ENCODE results near the gene MAGI2. TPM values are rescaled to one million over a fixed set of nuclear protein-coding genes. Genes with fewer than 3 reads are reported as not detected.

The MAGI2 gene
- total RNA-seq, 1 donor from 2014 or later: 0.38 TPM

- DNase-seq (no peak), ATAC-seq (ENCODE audit: low read depth) (no peak)
- TF ChIP-seq, protein P1, sequence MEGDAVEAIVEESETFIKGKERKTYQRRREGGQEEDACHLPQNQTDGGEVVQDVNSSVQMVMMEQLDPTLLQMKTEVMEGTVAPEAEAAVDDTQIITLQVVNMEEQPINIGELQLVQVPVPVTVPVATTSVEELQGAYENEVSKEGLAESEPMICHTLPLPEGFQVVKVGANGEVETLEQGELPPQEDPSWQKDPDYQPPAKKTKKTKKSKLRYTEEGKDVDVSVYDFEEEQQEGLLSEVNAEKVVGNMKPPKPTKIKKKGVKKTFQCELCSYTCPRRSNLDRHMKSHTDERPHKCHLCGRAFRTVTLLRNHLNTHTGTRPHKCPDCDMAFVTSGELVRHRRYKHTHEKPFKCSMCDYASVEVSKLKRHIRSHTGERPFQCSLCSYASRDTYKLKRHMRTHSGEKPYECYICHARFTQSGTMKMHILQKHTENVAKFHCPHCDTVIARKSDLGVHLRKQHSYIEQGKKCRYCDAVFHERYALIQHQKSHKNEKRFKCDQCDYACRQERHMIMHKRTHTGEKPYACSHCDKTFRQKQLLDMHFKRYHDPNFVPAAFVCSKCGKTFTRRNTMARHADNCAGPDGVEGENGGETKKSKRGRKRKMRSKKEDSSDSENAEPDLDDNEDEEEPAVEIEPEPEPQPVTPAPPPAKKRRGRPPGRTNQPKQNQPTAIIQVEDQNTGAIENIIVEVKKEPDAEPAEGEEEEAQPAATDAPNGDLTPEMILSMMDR (IDR thresholded peaks at IDR 0.05): no peak
- H3K27me3 Mint-ChIP-seq: no peaks in the 10 kb centered on the region
- ChIA-PET POLR2A (no interaction called here), CTCF (no interaction called here)
- intact Hi-C loops (cut with micrococcal nuclease): no loop called here
- H3K36me3 Mint-ChIP-seq (ENCODE audit: low read depth): no peaks in the 10 kb centered on the region
- H3K27ac Mint-ChIP-seq: no peak overlapping the region
- H3K9me3 Mint-ChIP-seq: no peaks in the 10 kb centered on the region
- no peak overlapping the region for H3K4me3 Mint-ChIP-seq
- H3K4me1 Mint-ChIP-seq: no peaks in the 10 kb centered on the region
Measured at GRCh38 chr7:78198756-78199155, 1254.7 kb downstream of the MAGI2 start.

DNA sequence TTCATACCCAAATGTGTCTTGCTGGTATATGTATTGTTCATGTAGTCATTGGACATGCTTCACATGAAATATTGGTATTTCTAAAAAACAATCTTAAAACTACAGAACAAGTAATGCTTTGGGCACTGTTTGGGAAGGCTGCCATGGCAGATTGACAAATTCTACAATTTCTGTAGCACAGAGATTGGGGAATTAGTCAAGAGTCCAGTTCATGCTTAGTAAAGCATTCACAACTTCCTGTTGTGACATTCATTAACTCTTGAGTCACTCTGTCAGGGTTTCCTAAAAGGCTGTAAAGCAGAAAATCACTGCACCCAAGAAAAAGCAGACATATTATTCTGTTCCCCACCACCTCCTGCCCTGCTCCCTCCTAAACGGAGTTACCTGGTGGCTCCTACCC, 1256.0 kb downstream of the MAGI2 start:
- CTCF ChIA-PET: no interaction called here
- DNase-seq (no peak), ATAC-seq (ENCODE audit: low read depth) (no peak)
- H3K27ac Mint-ChIP-seq: no peak overlapping the region
- intact Hi-C loops (cut with micrococcal nuclease): no loop called here
- H3K36me3 Mint-ChIP-seq (ENCODE audit: low read depth): no peaks in the 10 kb centered on the region
- TF ChIP-seq, protein P1 (IDR thresholded peaks at IDR 0.05): no peak
- no peaks in the 10 kb centered on the region for H3K4me1 Mint-ChIP-seq
- H3K9me3 Mint-ChIP-seq: no peaks in the 10 kb centered on the region
- H3K27me3 Mint-ChIP-seq: no peaks in the 10 kb centered on the region
- POLR2A ChIA-PET: no interaction called here
- H3K4me3 Mint-ChIP-seq: no peak overlapping the region

GRCh38 chr7:78195281-78195680, 1258.2 kb downstream of the MAGI2 start:
- POLR2A ChIA-PET: no interaction called here
- H3K4me1 Mint-ChIP-seq: no peaks in the 10 kb centered on the region
- CTCF ChIA-PET: no interaction called here
- DNase-seq (no peak), ATAC-seq (ENCODE audit: low read depth) (no peak)
- no peak overlapping the region for H3K4me3 Mint-ChIP-seq
- intact Hi-C loops (cut with micrococcal nuclease): no loop called here
- TF ChIP-seq, protein P1 (IDR thresholded peaks at IDR 0.05): no peak
- peaks cover 10% of the 10 kb centered on the region for H3K27me3 Mint-ChIP-seq
- H3K9me3 Mint-ChIP-seq: no peaks in the 10 kb centered on the region
- H3K36me3 Mint-ChIP-seq (ENCODE audit: low read depth): no peaks in the 10 kb centered on the region
- H3K27ac Mint-ChIP-seq: no peak overlapping the region

DNA sequence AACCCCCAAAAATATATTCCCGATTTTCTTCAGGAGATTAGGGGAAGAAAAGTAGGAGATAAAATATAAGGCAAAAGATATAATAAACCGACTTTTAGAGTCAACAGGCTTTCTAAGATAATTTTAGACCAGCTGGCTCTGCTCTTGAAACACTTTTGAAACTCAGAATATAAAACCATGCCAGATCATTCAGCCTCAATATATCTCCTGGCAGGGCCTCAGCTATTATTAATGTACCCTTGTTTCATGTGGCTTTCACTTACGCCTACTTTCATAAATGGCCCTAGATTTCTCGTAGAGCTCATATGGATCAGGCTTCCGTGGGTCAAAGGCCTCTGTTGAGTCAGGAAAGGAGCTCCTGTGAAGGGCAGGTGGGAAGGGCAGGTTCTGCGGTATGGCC, 1258.9 kb downstream of the MAGI2 start:
- DNase-seq (no peak), ATAC-seq (ENCODE audit: low read depth) (no peak)
- ChIA-PET CTCF (no interaction called here), POLR2A (no interaction called here)
- Mint-ChIP-seq H3K36me3 (ENCODE audit: low read depth) (no peaks in the 10 kb centered on the region), H3K9me3 (no peaks in the 10 kb centered on the region), H3K27ac (no peak overlapping the region), H3K4me1 (no peaks in the 10 kb centered on the region), H3K4me3 (no peak overlapping the region), H3K27me3 (peaks cover 10% of the 10 kb centered on the region)
- TF ChIP-seq, protein P1 (IDR thresholded peaks at IDR 0.05): no peak
- intact Hi-C loops (cut with micrococcal nuclease): no loop called here

GRCh38 chr7:78191475-78192079, 1261.9 kb downstream of the MAGI2 start:
- H3K4me1 Mint-ChIP-seq: no peaks in the 10 kb centered on the region
- ChIA-PET CTCF (no interaction called here), POLR2A (no interaction called here)
- intact Hi-C loops (cut with micrococcal nuclease): no loop called here
- TF ChIP-seq, protein P1 (IDR thresholded peaks at IDR 0.05): no peak
- no peaks in the 10 kb centered on the region for H3K36me3 Mint-ChIP-seq (ENCODE audit: low read depth)
- no peaks in the 10 kb centered on the region for H3K9me3 Mint-ChIP-seq
- no peak for ATAC-seq (ENCODE audit: low read depth)
- H3K27me3 Mint-ChIP-seq: peaks cover 10% of the 10 kb centered on the region
- DNase-seq: no peak
- H3K27ac Mint-ChIP-seq: no peak overlapping the region
- no peak overlapping the region for H3K4me3 Mint-ChIP-seq

Measured in activated B cell treated with CpG ODN at 0.5 μM for 24 hours (primary cell).